Trophoblast cell (in vitro differentiated cells and primary cell): ENCODE results near the gene FBN1.

Source experiments
- DNase-seq, 2 donors: peaks; one replicate each; pipeline ENCODE4 v3.0.0-alpha.2; 2016
- H2AFZ ChIP-seq: 2 replicates; pipeline ENCODE4 v1.6.1; 2013; ENCODE audit warnings: low read length, moderate library complexity, mild to moderate bottlenecking; ENCODE audit not compliant: insufficient read depth, poor library complexity
- H2AK5ac ChIP-seq: 2 replicates; pipeline ENCODE4 v1.6.1; 2013; ENCODE audit warnings: mild to moderate bottlenecking, low read length
- H2BK120ac ChIP-seq: 2 replicates; pipeline ENCODE4 v1.6.1; 2013; ENCODE audit warnings: low read length, mild to moderate bottlenecking, moderate library complexity; ENCODE audit not compliant: insufficient read depth, poor library complexity
- H2BK12ac ChIP-seq: 2 replicates; pipeline ENCODE4 v1.6.1; 2013; ENCODE audit warnings: mild to moderate bottlenecking, low read length, moderate library complexity
- H2BK5ac ChIP-seq: 2 replicates; pipeline ENCODE4 v1.6.1; 2013; ENCODE audit warnings: low read length, low read depth, moderate library complexity, mild to moderate bottlenecking; ENCODE audit not compliant: poor library complexity
- H3K14ac ChIP-seq: 2 replicates; pipeline ENCODE4 v1.6.1; 2013; ENCODE audit warnings: mild to moderate bottlenecking, low read length
- H3K18ac ChIP-seq: 2 replicates; pipeline ENCODE4 v1.6.1; 2013; ENCODE audit warnings: mild to moderate bottlenecking, low read length
- H3K23ac ChIP-seq: 2 replicates; pipeline ENCODE4 v1.6.1; 2013; ENCODE audit warnings: low read length
- H3K27ac ChIP-seq: 2 replicates; pipeline ENCODE4 v1.5.1; 2013; ENCODE audit warnings: low read depth, mild to moderate bottlenecking, inconsistent platforms, low read length, moderate library complexity
- H3K27me3 ChIP-seq: 2 replicates; pipeline ENCODE4 v1.6.1; 2013; ENCODE audit warnings: inconsistent platforms, mild to moderate bottlenecking, low read length, moderate library complexity; ENCODE audit not compliant: insufficient read depth
- H3K36me3 ChIP-seq, 2 experiments: 1 replicate in 1 of 2; 2 replicates in 1 of 2; pipeline ENCODE4 v1.6.1; 2013; ENCODE audit warnings: low read length in 2 of 2, mild to moderate bottlenecking in 2 of 2, moderate library complexity in 1 of 2; ENCODE audit not compliant: insufficient read depth in 2 of 2, control insufficient read depth in 1 of 2
- H3K4ac ChIP-seq: 2 replicates; pipeline ENCODE4 v1.6.1; 2013; ENCODE audit warnings: low read depth, mild to moderate bottlenecking, low read length, moderate library complexity
- H3K4me1 ChIP-seq, 2 experiments: 1 replicate in 1 of 2; 2 replicates in 1 of 2; pipeline ENCODE4 v1.6.1; 2013; ENCODE audit warnings: low read length in 2 of 2, mild to moderate bottlenecking in 2 of 2, moderate library complexity in 1 of 2; ENCODE audit not compliant: insufficient read depth in 2 of 2, control insufficient read depth in 1 of 2
- H3K4me2 ChIP-seq: 2 replicates; pipeline ENCODE4 v1.6.1; 2013; ENCODE audit warnings: inconsistent platforms, mild to moderate bottlenecking, low read length, moderate library complexity
- H3K4me3 ChIP-seq: 2 replicates; pipeline ENCODE4 v1.5.1; 2013; ENCODE audit warnings: mild to moderate bottlenecking, low read depth, low read length, inconsistent platforms
- H3K79me1 ChIP-seq: one replicate; pipeline ENCODE4 v1.6.1; 2013; ENCODE audit warnings: low read length
- H3K79me2 ChIP-seq: 2 replicates; pipeline ENCODE4 v1.6.1; 2013; ENCODE audit warnings: low read length, mild to moderate bottlenecking; ENCODE audit not compliant: control insufficient read depth, insufficient read depth, poor library complexity
- H3K9ac ChIP-seq: 2 replicates; pipeline ENCODE4 v1.6.1; 2013; ENCODE audit warnings: mild to moderate bottlenecking, low read length
- H3K9me3 ChIP-seq: 2 replicates; pipeline ENCODE4 v1.6.1; 2013; ENCODE audit warnings: low read depth, mild to moderate bottlenecking, control low read depth, inconsistent platforms, low read length; ENCODE audit not compliant: insufficient read depth
- H4K12ac ChIP-seq: 2 replicates; pipeline ENCODE4 v1.6.1; 2013; ENCODE audit warnings: low read depth, mild to moderate bottlenecking, low read length, moderate library complexity
- H4K8ac ChIP-seq: 2 replicates; pipeline ENCODE4 v1.6.1; 2013; ENCODE audit warnings: low read depth, mild to moderate bottlenecking, low read length, moderate library complexity
- H4K91ac ChIP-seq: one replicate; pipeline ENCODE4 v1.6.1; 2013; ENCODE audit warnings: low read depth, mild to moderate bottlenecking, low read length, moderate library complexity
- WGBS: extraction: QIAGEN DNeasy Blood & Tissue Kit; methylation state at CpG from one replicate; pipeline ENCODE4 v1.1.7; 2013; ENCODE audit warnings: missing lambda C conversion rate; ENCODE audit not compliant: insufficient read length, insufficient coverage; ENCODE audit errors: extremely low coverage; 5-methylcytosine and 5-hydroxymethylcytosine counted together

FBN1 gene

GRCh38 chr15:48500595-48500994 lies 144.9 kb downstream of the FBN1 start:
- H3K36me3 ChIP-seq = no peaks in the 10 kb centered on the region
- no peak overlapping the region for H4K91ac ChIP-seq
- H2AK5ac ChIP-seq = no peak overlapping the region
- H3K79me1 ChIP-seq = no peaks in the 10 kb centered on the region
- no peak overlapping the region for H3K18ac ChIP-seq
- H3K27ac ChIP-seq = no peak overlapping the region
- H3K4me3 ChIP-seq = no peak overlapping the region
- no peak for DNase-seq
- no peak overlapping the region for H3K4ac ChIP-seq
- H3K4me1 ChIP-seq = no peaks in the 10 kb centered on the region
- H2BK12ac ChIP-seq = no peak overlapping the region
- no peaks in the 10 kb centered on the region for H3K79me2 ChIP-seq
- no peak overlapping the region for H2AFZ ChIP-seq
- H4K8ac ChIP-seq = no peak overlapping the region
- no peak overlapping the region for H2BK5ac ChIP-seq
- H3K14ac ChIP-seq = no peak overlapping the region
- no peaks in the 10 kb centered on the region for H3K9me3 ChIP-seq
- no peak overlapping the region for H2BK120ac ChIP-seq
- no peak overlapping the region for H3K4me2 ChIP-seq
- no CpG with 5 or more reads among the region's 4 CpGs for WGBS
- H3K27me3 ChIP-seq = no peaks in the 10 kb centered on the region
- H4K12ac ChIP-seq = no peak overlapping the region
- no peak overlapping the region for H3K9ac ChIP-seq
- H3K23ac ChIP-seq = no peak overlapping the region

- no peak overlapping the region for H3K4ac ChIP-seq
- no peak overlapping the region for H3K9ac ChIP-seq
- no peak overlapping the region for H2BK12ac ChIP-seq
- no peaks in the 10 kb centered on the region for H3K79me2 ChIP-seq
- DNase-seq = no peak
- no peaks in the 10 kb centered on the region for H3K36me3 ChIP-seq
- H3K18ac ChIP-seq = no peak overlapping the region
- H4K91ac ChIP-seq = no peak overlapping the region
- no peaks in the 10 kb centered on the region for H3K27me3 ChIP-seq
- H3K79me1 ChIP-seq = no peaks in the 10 kb centered on the region
- no peak overlapping the region for H4K12ac ChIP-seq
- H3K4me1 ChIP-seq = no peaks in the 10 kb centered on the region
- H2AFZ ChIP-seq = no peak overlapping the region
- no peak overlapping the region for H3K23ac ChIP-seq
- H2AK5ac ChIP-seq = no peak overlapping the region
- H3K4me2 ChIP-seq = no peak overlapping the region
- no peak overlapping the region for H2BK5ac ChIP-seq
- no peak overlapping the region for H3K4me3 ChIP-seq
- no peak overlapping the region for H4K8ac ChIP-seq
- H2BK120ac ChIP-seq = no peak overlapping the region
- H3K14ac ChIP-seq = no peak overlapping the region
- no peaks in the 10 kb centered on the region for H3K9me3 ChIP-seq
- H3K27ac ChIP-seq = no peak overlapping the region
Measured at GRCh38 chr15:48499978-48500377, 145.5 kb downstream of the FBN1 start.

- H2BK120ac ChIP-seq = no peak overlapping the region
- no peak overlapping the region for H3K4ac ChIP-seq
- no peak overlapping the region for H3K4me2 ChIP-seq
- H3K79me1 ChIP-seq = no peaks in the 10 kb centered on the region
- peak overlapping the region; percentile 66 for H2AK5ac ChIP-seq
- no peaks in the 10 kb centered on the region for H3K9me3 ChIP-seq
- no peak overlapping the region for H2AFZ ChIP-seq
- H4K8ac ChIP-seq = no peak overlapping the region
- H2BK5ac ChIP-seq = no peak overlapping the region
- H3K79me2 ChIP-seq = no peaks in the 10 kb centered on the region
- H2BK12ac ChIP-seq = peak overlapping the region; percentile 34
- H3K9ac ChIP-seq = no peak overlapping the region
- no peaks in the 10 kb centered on the region for H3K36me3 ChIP-seq
- no peak overlapping the region for H3K4me3 ChIP-seq
- no peak overlapping the region for H3K23ac ChIP-seq
- H4K12ac ChIP-seq = no peak overlapping the region
- no CpG with 5 or more reads among the region's 3 CpGs for WGBS
- no peak overlapping the region for H3K14ac ChIP-seq
- H4K91ac ChIP-seq = no peak overlapping the region
- H3K4me1 ChIP-seq = no peaks in the 10 kb centered on the region
- no peak overlapping the region for H3K27ac ChIP-seq
- H3K27me3 ChIP-seq = no peaks in the 10 kb centered on the region
- H3K18ac ChIP-seq = no peak overlapping the region
- no peak for DNase-seq
Measured at GRCh38 chr15:48498828-48499227, 146.7 kb downstream of the FBN1 start.

- Histone ChIP-seq H2BK120ac (no peak overlapping the region), H3K9ac (no peak overlapping the region), H3K4me3 (no peak overlapping the region), H3K18ac (no peak overlapping the region), H2BK12ac (no peak overlapping the region), H3K36me3 (no peaks in the 10 kb centered on the region), H2AK5ac (no peak overlapping the region), H3K27ac (no peak overlapping the region), H3K4me1 (no peaks in the 10 kb centered on the region), H3K14ac (no peak overlapping the region), H2BK5ac (no peak overlapping the region), H4K8ac (no peak overlapping the region), H4K91ac (no peak overlapping the region), H3K23ac (no peak overlapping the region), H4K12ac (no peak overlapping the region), H2AFZ (no peak overlapping the region), H3K79me2 (no peaks in the 10 kb centered on the region), H3K4ac (no peak overlapping the region), H3K79me1 (no peaks in the 10 kb centered on the region), H3K27me3 (no peaks in the 10 kb centered on the region), H3K9me3 (no peaks in the 10 kb centered on the region), H3K4me2 (no peak overlapping the region)
- no CpG with 5 or more reads among the region's 2 CpGs for WGBS
- DNase-seq = no peak
Measured at GRCh38 chr15:48494631-48495030, 150.9 kb downstream of the FBN1 start.
